Ishikawa (cell line): ENCODE data around the gene IL17REL.

Source experiments
- EP300 ChIP-seq: IDR thresholded peaks from 2 replicates; pipeline ENCODE4 v1.6.1; 2012; ENCODE audit warnings: borderline replicate concordance
- MAX ChIP-seq: IDR thresholded peaks from 2 replicates; pipeline ENCODE4 v1.6.1; 2012
- TAF1 ChIP-seq: IDR thresholded peaks from 2 replicates; pipeline ENCODE4 v1.6.1; 2012; ENCODE audit warnings: low read depth, mild to moderate bottlenecking
- YY1 ChIP-seq: IDR thresholded peaks from 2 replicates; pipeline ENCODE4 v1.6.1; 2012; ENCODE audit warnings: low read depth

DNA sequence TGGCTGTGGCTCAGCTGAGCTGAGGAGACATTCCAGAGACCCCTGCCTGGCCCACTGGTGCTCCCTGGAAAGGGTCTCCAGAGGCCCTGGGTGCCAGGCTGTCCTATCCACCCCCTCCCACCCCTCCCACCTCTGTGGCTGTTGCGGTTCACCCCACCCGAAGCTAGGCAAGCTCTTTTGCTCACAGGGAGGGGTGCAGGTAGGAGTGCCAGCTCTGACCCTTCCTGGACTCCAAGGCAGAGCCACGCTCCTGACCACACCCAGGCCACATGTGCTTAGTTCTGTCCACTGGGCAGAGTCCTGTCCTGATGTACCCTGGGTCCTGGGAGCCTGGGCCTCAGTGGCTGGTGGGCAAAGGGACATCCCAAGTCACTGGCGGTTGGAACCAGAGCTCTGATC, 16.4 kb downstream of the IL17REL start:
- TF ChIP-seq MAX, result no peak
- no peak for TF ChIP-seq YY1
- no peak for TF ChIP-seq TAF1
- no peak for TF ChIP-seq EP300
